ENCODE data around the gene GIPC1.

GIPC1 gene

GRCh38 chr19:14450876-14451275 lies 45.1 kb downstream of the GIPC1 start:
- DNase-seq (ENCODE audit: low read depth), result no peak
- no peak for TF ChIP-seq CTCF (IDR thresholded peaks at IDR 0.05; ENCODE audit: insufficient read depth, low read depth, low read length, missing control alignments)
- no peak overlapping the region for H3K4me3 ChIP-seq (ENCODE audit: low read depth, low read length)

- TF ChIP-seq CTCF (IDR thresholded peaks at IDR 0.05; ENCODE audit: insufficient read depth, low read depth, low read length, missing control alignments), result no peak
- no peak overlapping the region for H3K4me3 ChIP-seq (ENCODE audit: low read depth, low read length)
- peak; percentile 71 for DNase-seq (ENCODE audit: low read depth)
These were observed 45.6 kb downstream of the GIPC1 start for GRCh38 chr19:14450168-14450874.

GRCh38 chr19:14449321-14449720 lies 46.6 kb downstream of the GIPC1 start:
- no peak for TF ChIP-seq CTCF (IDR thresholded peaks at IDR 0.05; ENCODE audit: insufficient read depth, low read depth, low read length, missing control alignments)
- DNase-seq (ENCODE audit: low read depth), result no peak
- H3K4me3 ChIP-seq (ENCODE audit: low read depth, low read length), result no peak overlapping the region

GRCh38 chr19:14446336-14447036 lies 49.4 kb downstream of the GIPC1 start:
- no peak overlapping the region for H3K4me3 ChIP-seq (ENCODE audit: low read depth, low read length)
- no peak for TF ChIP-seq CTCF (IDR thresholded peaks at IDR 0.05; ENCODE audit: insufficient read depth, low read depth, low read length, missing control alignments)
- no peak for DNase-seq (ENCODE audit: low read depth)

- TF ChIP-seq CTCF (IDR thresholded peaks at IDR 0.05; ENCODE audit: insufficient read depth, low read depth, low read length, missing control alignments), result no peak
- H3K4me3 ChIP-seq (ENCODE audit: low read depth, low read length), result no peak overlapping the region
- no peak for DNase-seq (ENCODE audit: low read depth)
These were observed 52.2 kb downstream of the GIPC1 start for GRCh38 chr19:14443632-14444216.

GRCh38 chr19:14442891-14443631 lies 52.9 kb downstream of the GIPC1 start:
- no peak overlapping the region for H3K4me3 ChIP-seq (ENCODE audit: low read depth, low read length)
- no peak for TF ChIP-seq CTCF (IDR thresholded peaks at IDR 0.05; ENCODE audit: insufficient read depth, low read depth, low read length, missing control alignments)
- DNase-seq (ENCODE audit: low read depth), result no peak

Data from GM12865 (cell line).